Mucosa of descending colon (tissue), 3 donors: ENCODE data around the gene MAP2. TPM values are rescaled to one million over a fixed set of nuclear protein-coding genes. Genes with fewer than 3 reads are reported as not detected.

Source experiments
- ATAC-seq: fragments of 200-7000 bp; cut with Tn5 transposase; one replicate; pipeline ENCODE4 v1.9.1; 2020; ENCODE audit warnings: mild to moderate bottlenecking, moderate library complexity
- DNase-seq, 3 donors: peaks; one replicate each; pipeline ENCODE4 v3.0.0-alpha.2; 2020
- H3K36me3 ChIP-seq: fragments of 200-600 bp; one replicate; pipeline ENCODE4 v1.8.0; 2021; ENCODE audit warnings: low read depth, mild to moderate bottlenecking
- H3K4me1 ChIP-seq: fragments of 200-600 bp; one replicate; pipeline ENCODE4 v1.8.0; 2021; ENCODE audit warnings: low read depth, mild to moderate bottlenecking
- H3K4me3 ChIP-seq: fragments of 200-600 bp; one replicate; pipeline ENCODE4 v1.8.0; 2021; ENCODE audit warnings: mild to moderate bottlenecking
- H3K9me3 ChIP-seq: fragments of 200-600 bp; one replicate; pipeline ENCODE4 v1.8.0; 2021; ENCODE audit warnings: mild to moderate bottlenecking
- CTCF ChIP-seq: fragments of 200-600 bp; IDR thresholded peaks from one replicate; pipeline ENCODE4 v1.8.0; 2022; ENCODE audit warnings: antibody characterized with exemption, mild to moderate bottlenecking
- intact Hi-C, 2 donors: fragments of 100-400 bp; cut with DNase I in 1 of 2; cut with micrococcal nuclease in 1 of 2; formaldehyde crosslinking; loops; one replicate each; pipeline versions ENCODE4 v1.11.0 to v1.11.1; 2022; cut with DNase I, micrococcal nuclease
- total RNA-seq, 3 donors: library from RNA; stranded (reverse); fragmentation: NEBNext Ultra II Directional in 2 of 3; extraction: Animal tissue kit (Norgen Biotek cat#: 25700) in 2 of 3; gene quantifications; one replicate each; pipeline versions ENCODE4 v1.2.1 to v1.2.4, GENCODE V29; 2021 to 2023
- donor health status: DM: no; HTN: no; CAD: no; lungs with moderate emphysema.
- donor health status: DM: no; HTN: no; CAD: no.
- donor health status: DM: no; HTN: yes; CAD: no.

The MAP2 gene
- total RNA-seq, 3 donors from 2014 or later = 2.3 to 8.4 (median 2.5) TPM

DNA sequence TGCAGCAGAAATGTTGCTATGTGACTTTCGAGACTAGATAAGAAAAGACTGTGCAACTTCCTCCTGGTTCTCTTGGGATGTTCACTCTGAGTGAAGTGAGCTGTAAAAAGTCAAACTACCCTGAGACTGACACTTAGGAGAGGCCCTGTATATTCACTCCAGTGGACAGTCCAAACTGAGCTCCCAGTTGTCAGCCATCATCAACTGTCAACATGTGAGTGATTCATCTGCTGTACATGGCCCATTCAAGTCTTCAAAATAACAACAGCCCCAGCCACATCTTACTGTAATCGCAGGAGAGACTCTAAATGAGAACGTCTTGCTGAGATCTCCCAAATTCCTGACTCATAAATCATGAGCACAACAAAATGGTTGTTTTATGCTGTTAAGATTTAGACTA lies 339.3 kb downstream of the MAP2 start:
- H3K36me3 ChIP-seq = no peaks in the 10 kb centered on the region
- DNase-seq = no peak
- no peak for TF ChIP-seq CTCF
- no peaks in the 10 kb centered on the region for H3K9me3 ChIP-seq
- H3K4me1 ChIP-seq = no peaks in the 10 kb centered on the region
- intact Hi-C loops = no loop called here
- no peak for ATAC-seq
- no peak overlapping the region for H3K4me3 ChIP-seq

GRCh38 chr2:209766613-209767012 lies 342.8 kb downstream of the MAP2 start:
- no peak for ATAC-seq
- Histone ChIP-seq H3K4me3 (no peak overlapping the region), H3K4me1 (no peaks in the 10 kb centered on the region), H3K9me3 (no peaks in the 10 kb centered on the region), H3K36me3 (no peaks in the 10 kb centered on the region)
- no peak for DNase-seq
- intact Hi-C loops = no loop called here
- TF ChIP-seq CTCF = no peak

- ATAC-seq = no peak
Measured at GRCh38 chr2:209767316-209767715, 343.5 kb downstream of the MAP2 start.

DNA sequence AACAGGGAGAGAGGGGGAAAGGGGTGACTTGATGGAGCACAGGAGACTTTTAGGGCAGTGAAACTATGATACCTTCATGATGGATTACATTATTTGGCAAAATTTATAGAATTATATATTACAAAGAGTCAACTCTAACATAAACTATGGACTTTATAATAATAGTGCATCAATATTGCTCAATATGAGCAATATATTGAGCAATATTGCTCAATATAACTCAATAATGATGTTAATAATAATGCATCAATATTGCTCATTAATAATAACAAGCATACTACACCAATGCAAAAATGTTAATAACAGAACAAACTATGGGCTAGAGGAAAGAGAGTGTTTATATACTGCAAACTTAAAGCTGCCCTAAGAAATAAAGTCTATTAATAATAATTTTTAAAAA lies 344.7 kb downstream of the MAP2 start:
- no peaks in the 10 kb centered on the region for H3K4me1 ChIP-seq
- H3K4me3 ChIP-seq = no peak overlapping the region
- no peak for DNase-seq
- H3K36me3 ChIP-seq = no peaks in the 10 kb centered on the region
- no peaks in the 10 kb centered on the region for H3K9me3 ChIP-seq
- intact Hi-C loops = no loop called here
- no peak for ATAC-seq
- TF ChIP-seq CTCF = no peak

More at GRCh38 chr2:209767316-209767715, 343.5 kb downstream of the MAP2 start:
- Histone ChIP-seq H3K4me3 (no peak overlapping the region), H3K4me1 (no peaks in the 10 kb centered on the region), H3K36me3 (no peaks in the 10 kb centered on the region), H3K9me3 (no peaks in the 10 kb centered on the region)
- no peak for TF ChIP-seq CTCF
- intact Hi-C loops = no loop called here
- DNase-seq = no peak

DNA sequence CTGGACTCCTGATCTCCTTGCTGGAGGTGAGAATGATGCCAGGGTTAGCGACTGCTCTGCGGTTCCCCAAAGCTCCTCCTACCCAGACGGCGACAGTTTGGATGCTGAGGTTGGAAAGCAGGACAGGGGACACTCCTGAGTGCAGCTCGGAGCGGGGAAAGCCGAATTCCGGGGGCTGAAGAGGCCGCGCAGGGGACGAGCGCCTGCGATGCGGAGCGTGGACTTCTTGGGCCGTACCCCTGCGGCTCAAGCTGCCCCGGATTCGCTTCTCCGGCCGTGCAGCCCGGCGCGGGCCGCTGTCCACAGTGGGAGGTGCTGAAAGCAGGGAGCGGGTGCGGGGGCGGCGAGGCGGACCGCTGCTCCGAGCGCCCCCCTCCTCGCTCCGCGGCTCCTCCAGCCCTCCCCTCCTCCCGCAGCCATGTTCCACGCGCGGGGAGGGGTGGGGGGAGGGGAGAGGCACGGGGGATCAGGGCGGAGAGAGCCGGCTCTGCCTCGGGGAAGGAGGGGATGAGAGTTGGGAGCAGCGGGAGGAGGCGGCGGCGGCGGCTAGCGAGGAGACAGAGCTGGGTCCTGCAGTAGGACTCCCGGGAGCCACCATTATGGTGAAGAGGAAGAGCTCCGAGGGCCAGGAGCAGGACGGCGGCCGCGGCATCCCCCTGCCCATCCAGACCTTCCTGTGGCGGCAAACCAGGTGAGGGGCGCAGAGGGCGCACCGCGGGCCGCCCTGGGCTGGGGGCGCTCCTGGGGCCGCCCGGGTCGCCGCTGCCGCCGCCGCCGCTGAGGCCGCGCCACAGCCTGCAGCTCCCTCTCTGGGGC lies 347.8 kb downstream of the MAP2 start, which contains the start of gene UNC80:
Gene UNC80, plus strand, starts transcription at position 359 of the 816 bp plus-strand sequence. Its CDS starts 241 bp downstream, at position 600.
- intact Hi-C loops = no loop called here

More for the DNA sequence above, 347.8 kb downstream of the MAP2 start, which contains the start of gene UNC80:
- ATAC-seq (peak; percentile 67), DNase-seq (peak in 2 of 3 donors; percentile 41 to 44)
- Histone ChIP-seq H3K9me3 (no peaks in the 10 kb centered on the region), H3K4me1 (no peaks in the 10 kb centered on the region), H3K36me3 (no peaks in the 10 kb centered on the region), H3K4me3 (no peak within 1 kb of the TSS)
- no peak for TF ChIP-seq CTCF
